A673 (cell line): ENCODE data around the gene SEMA4F. TPM values are rescaled to one million over a fixed set of nuclear protein-coding genes. Genes with fewer than 3 reads are reported as not detected.

ENCODE experiments used
- BruUV-seq: library from RNA; stranded (reverse); fragments of 400-500 nt; replicated peaks from 2 replicates; lab custom pipeline; 2021; lab: Mats Ljungman, UMichigan
- CTCF ChIA-PET: fragments of 300-600 bp; sonication (Branson Sonifier 250); formaldehyde crosslinking; loops from one replicate; lab custom pipeline; 2022; ENCODE audit warnings: antibody characterized with exemption; lab: Charles Lee
- POLR2A ChIA-PET: fragments of 300-600 bp; sonication (Branson Sonifier 250); formaldehyde crosslinking; loops from one replicate; lab custom pipeline; 2022; ENCODE audit warnings: antibody characterized with exemption; ENCODE audit not compliant: low non-redundant PET; lab: Charles Lee
- DNase-seq: peaks from one replicate; pipeline ENCODE4 v3.0.0-alpha.2; 2015; ENCODE audit warnings: low spot score
- H3K27ac ChIP-seq: fragments of 200-600 bp; sonication (generic); 2 replicates; pipeline ENCODE4 v1.5.1; 2016; ENCODE audit warnings: mixed run types, low read depth, mild to moderate bottlenecking, mixed read lengths, antibody characterized with exemption, low read length; ENCODE audit not compliant: poor library complexity, severe bottlenecking
- H3K27me3 ChIP-seq: fragments of 200-600 bp; sonication (generic); replicated peaks from 2 replicates; pipeline ENCODE4 v1.6.1; 2017; ENCODE audit warnings: mixed run types, low read depth, mild to moderate bottlenecking, mixed read lengths, antibody characterized with exemption, low read length; ENCODE audit not compliant: insufficient read depth, poor library complexity
- H3K36me3 ChIP-seq: fragments of 200-600 bp; sonication (generic); 2 replicates; pipeline ENCODE4 v1.6.1; 2016; ENCODE audit warnings: mixed run types, mild to moderate bottlenecking, mixed read lengths, antibody characterized with exemption, low read length; ENCODE audit not compliant: insufficient read depth, poor library complexity, severe bottlenecking
- H3K4me1 ChIP-seq: fragments of 200-600 bp; sonication (generic); 2 replicates; pipeline ENCODE4 v1.6.1; 2017; ENCODE audit warnings: mixed run types, mild to moderate bottlenecking, mixed read lengths, antibody characterized with exemption, low read length; ENCODE audit not compliant: insufficient read depth, poor library complexity, severe bottlenecking
- H3K4me3 ChIP-seq: fragments of 200-600 bp; sonication (generic); 2 replicates; pipeline ENCODE4 v1.5.1; 2016; ENCODE audit warnings: low read depth, mixed run types, mild to moderate bottlenecking, mixed read lengths, low read length; ENCODE audit not compliant: poor library complexity, severe bottlenecking
- H3K9me3 ChIP-seq: fragments of 200-600 bp; sonication (generic); 2 replicates; pipeline ENCODE4 v1.6.1; 2016; ENCODE audit warnings: mixed run types, low read depth, mild to moderate bottlenecking, mixed read lengths, antibody characterized with exemption, low read length; ENCODE audit not compliant: poor library complexity, severe bottlenecking
- CTCF ChIP-seq: fragments of 300-800, 200-600 bp; sonication (generic); conservative IDR thresholded peaks from 2 replicates; pipeline ENCODE4 v1.5.1; 2017; ENCODE audit warnings: low read depth, mild to moderate bottlenecking, antibody characterized with exemption, low read length, moderate library complexity, mixed read lengths
- EZH2 ChIP-seq: fragments of 200-600 bp; sonication (generic); IDR thresholded peaks from 2 replicates; pipeline ENCODE4 v1.6.1; 2017; ENCODE audit warnings: borderline replicate concordance, low read depth, mild to moderate bottlenecking, mixed read lengths, antibody characterized with exemption, low read length; ENCODE audit not compliant: poor library complexity, severe bottlenecking
- intact Hi-C: fragments of 100-400 bp; cut with micrococcal nuclease; formaldehyde crosslinking; loops from one replicate; pipeline ENCODE4 v1.10.0; 2022; ENCODE audit not compliant: unreplicated experiment
- total RNA-seq: library from RNA; stranded (reverse); gene quantifications from 2 replicates; pipeline ENCODE4 v1.2.3, GENCODE V29; 2021

SEMA4F gene
- total RNA-seq, 1 experiment from 2014 or later: 3.8 TPM

- Histone ChIP-seq H3K4me3 (no peak overlapping the region), H3K4me1 (no peaks in the 10 kb centered on the region), H3K9me3 (no peaks in the 10 kb centered on the region), H3K36me3 (no peaks in the 10 kb centered on the region), H3K27me3 (no peaks in the 10 kb centered on the region), H3K27ac (no peak overlapping the region)
- TF ChIP-seq CTCF (no peak), EZH2 (no peak)
- ChIA-PET POLR2A (no interaction called here), CTCF (no interaction called here)
- no peak for DNase-seq
- no TSS peak for BruUV-seq
- intact Hi-C loops: loop anchor here (10.0 kb wide), 1 partner anchor 709 kb away; no protein-coding TSS in a partner anchor
Measured at GRCh38 chr2:74695663-74696062, 41.6 kb downstream of the SEMA4F start.

GRCh38 chr2:74696829-74697228, 42.8 kb downstream of the SEMA4F start:
- Histone ChIP-seq H3K36me3 (no peaks in the 10 kb centered on the region), H3K4me1 (no peaks in the 10 kb centered on the region), H3K27me3 (no peaks in the 10 kb centered on the region), H3K9me3 (no peaks in the 10 kb centered on the region), H3K4me3 (no peak overlapping the region), H3K27ac (no peak overlapping the region)
- ChIA-PET CTCF (no interaction called here), POLR2A (no interaction called here)
- no peak for DNase-seq
- no TSS peak for BruUV-seq
- TF ChIP-seq EZH2: no peak
- no peak for TF ChIP-seq CTCF
- intact Hi-C loops: loop anchor here (10.0 kb wide), 1 partner anchor 708 kb away; no protein-coding TSS in a partner anchor

- TF ChIP-seq EZH2 (no peak), CTCF (no peak)
- H3K27ac ChIP-seq: no peak overlapping the region
- no peaks in the 10 kb centered on the region for H3K27me3 ChIP-seq
- POLR2A ChIA-PET: no interaction called here
- CTCF ChIA-PET: no interaction called here
- no peak for DNase-seq
- intact Hi-C loops: no loop called here
- BruUV-seq: no TSS peak
- H3K4me3 ChIP-seq: no peak overlapping the region
- H3K9me3 ChIP-seq: no peaks in the 10 kb centered on the region
- H3K4me1 ChIP-seq: no peaks in the 10 kb centered on the region
- H3K36me3 ChIP-seq: no peaks in the 10 kb centered on the region
Measured at GRCh38 chr2:74700643-74701372, 46.8 kb downstream of the SEMA4F start.
